Fibroblast of the aortic adventitia (primary cell): ENCODE data around the gene ETV6. TPM values are rescaled to one million over a fixed set of nuclear protein-coding genes. Genes with fewer than 3 reads are reported as not detected.

Experiments
- DNase-seq: peaks from one replicate; pipeline ENCODE4 v3.0.0-alpha.2; 2010; ENCODE audit warnings: low read depth
- H3K4me3 ChIP-seq: 2 replicates; pipeline ENCODE4 v1.5.1; 2011; ENCODE audit warnings: low read depth, mild to moderate bottlenecking, control low read depth, low read length, moderate library complexity
- total RNA-seq: library from RNA; depleted of rRNA; stranded (reverse); fragments of >200 nt; gene quantifications from 2 replicates; pipeline ENCODE4 v1.2.3, GENCODE V29; 2012; ENCODE audit warnings: low replicate concordance
- TF ChIP-seq, protein P1 (sequence below): IDR thresholded peaks from 2 replicates; pipeline ENCODE4 v1.5.1; 2011; ENCODE audit warnings: mild to moderate bottlenecking, low read length, control low read depth, inconsistent platforms; ENCODE audit not compliant: insufficient read depth

ETV6 gene
- total RNA-seq, 1 donor: 6.1 TPM

DNA sequence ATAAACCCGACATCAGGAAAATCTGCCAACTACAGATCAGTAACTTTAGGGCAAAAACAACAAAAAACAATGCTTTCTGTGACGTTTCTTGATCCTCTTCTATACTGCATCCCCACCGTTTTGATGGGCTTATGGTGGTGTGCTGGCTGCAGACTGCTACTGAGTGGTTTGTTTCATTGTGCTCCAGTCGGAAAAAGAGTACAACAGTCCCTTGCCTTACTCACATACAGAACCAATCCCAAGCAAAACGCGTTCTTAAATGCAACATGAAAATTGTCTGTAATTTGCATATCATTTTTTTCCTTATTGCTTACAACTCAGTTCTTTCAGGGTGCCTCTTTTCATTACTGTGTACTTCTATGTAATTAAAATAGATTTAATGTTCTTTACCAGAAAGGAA lies 2.3 kb downstream of the ETV6 start:
- DNase-seq: peak; percentile 23

DNA sequence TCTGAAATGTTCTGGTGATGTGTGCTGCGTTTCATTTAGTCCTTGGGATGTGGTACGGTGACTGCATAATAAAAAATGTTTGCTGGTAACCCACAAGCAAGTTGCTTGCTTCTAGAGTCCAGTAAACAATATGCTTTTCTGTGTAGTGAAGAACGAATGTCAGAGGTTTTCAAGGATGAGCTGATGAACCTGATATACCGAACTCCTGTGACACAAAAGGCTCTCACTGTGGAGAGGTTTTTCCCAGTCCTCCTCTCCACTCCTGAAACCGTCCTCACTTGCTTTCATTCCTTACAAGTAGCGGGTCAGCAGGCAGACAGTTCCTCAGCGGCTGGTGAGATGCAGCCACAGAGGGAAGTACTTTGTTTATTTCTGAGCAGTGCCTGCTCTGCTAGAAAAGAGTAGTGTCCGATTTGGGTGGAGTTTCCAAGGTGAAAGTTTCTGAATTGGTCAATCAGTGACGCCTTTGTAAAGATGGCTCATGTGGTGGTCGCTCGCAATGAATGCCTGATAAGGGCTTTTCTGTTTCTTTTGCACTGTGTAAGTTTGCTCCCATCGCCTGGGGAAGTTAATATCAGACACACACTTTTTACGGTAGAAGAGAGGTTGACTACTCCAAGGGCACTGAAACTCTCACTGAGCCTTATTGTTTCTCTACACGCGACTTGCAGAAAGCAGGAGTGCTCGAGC lies 3.0 kb downstream of the ETV6 start:
- peak; percentile 39 for DNase-seq
- peak overlapping the region; percentile 97 for H3K4me3 ChIP-seq
- TF ChIP-seq, protein P1, sequence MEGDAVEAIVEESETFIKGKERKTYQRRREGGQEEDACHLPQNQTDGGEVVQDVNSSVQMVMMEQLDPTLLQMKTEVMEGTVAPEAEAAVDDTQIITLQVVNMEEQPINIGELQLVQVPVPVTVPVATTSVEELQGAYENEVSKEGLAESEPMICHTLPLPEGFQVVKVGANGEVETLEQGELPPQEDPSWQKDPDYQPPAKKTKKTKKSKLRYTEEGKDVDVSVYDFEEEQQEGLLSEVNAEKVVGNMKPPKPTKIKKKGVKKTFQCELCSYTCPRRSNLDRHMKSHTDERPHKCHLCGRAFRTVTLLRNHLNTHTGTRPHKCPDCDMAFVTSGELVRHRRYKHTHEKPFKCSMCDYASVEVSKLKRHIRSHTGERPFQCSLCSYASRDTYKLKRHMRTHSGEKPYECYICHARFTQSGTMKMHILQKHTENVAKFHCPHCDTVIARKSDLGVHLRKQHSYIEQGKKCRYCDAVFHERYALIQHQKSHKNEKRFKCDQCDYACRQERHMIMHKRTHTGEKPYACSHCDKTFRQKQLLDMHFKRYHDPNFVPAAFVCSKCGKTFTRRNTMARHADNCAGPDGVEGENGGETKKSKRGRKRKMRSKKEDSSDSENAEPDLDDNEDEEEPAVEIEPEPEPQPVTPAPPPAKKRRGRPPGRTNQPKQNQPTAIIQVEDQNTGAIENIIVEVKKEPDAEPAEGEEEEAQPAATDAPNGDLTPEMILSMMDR: no peak

More for the DNA sequence above, 2.3 kb downstream of the ETV6 start:
- TF ChIP-seq, protein P1: no peak
- H3K4me3 ChIP-seq: peak overlapping the region; percentile 97

DNA sequence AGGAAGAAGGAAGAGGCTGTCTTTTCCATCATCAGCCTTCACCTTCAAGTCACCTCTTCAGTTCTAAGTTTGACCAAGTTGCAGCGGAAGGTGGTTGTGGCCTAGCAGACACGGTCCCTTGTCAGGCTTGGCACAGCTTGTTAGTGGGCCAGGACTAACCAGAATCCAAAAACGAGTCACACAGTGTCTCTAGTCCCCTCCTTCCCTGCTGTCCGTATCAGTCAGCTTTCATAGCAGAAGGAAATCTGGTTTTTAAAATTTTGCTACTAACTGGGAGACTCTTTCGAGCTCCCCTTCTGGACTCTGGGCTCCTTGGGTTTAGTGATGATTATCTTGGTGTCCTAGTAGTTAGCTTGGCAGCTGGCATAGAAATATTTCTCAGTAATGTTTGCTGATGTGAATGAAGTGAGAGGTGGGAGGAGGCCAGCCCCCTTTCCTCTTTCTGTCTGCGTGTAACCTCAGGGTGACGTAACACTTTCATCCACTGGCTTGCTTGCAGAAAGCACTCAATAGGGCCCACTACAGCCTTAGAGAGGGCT lies 3.8 kb downstream of the ETV6 start:
- DNase-seq: no peak
- TF ChIP-seq, protein P1: no peak
- H3K4me3 ChIP-seq: peak overlapping the region; percentile 22

DNA sequence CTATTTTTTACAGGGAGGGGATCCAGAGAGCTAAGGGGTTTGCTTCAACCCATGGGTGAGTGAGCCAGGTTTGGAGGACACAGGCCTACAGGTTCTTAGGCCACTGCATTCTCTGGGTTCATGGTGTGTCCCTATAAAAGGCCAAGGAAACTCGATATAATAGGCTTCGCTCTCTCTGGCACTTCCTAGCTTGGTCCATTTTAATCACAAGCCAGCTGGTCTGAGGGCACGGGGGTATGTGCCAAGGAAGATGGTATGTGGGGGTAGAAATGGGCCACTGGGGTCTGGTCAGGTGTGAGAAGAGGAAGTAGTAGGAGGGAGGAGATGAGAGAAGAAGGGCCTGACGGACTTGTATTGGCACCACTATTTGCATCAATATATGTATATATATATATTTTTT lies 4.9 kb downstream of the ETV6 start:
- TF ChIP-seq, protein P1: no peak
- no peak for DNase-seq
- no peak overlapping the region for H3K4me3 ChIP-seq

DNA sequence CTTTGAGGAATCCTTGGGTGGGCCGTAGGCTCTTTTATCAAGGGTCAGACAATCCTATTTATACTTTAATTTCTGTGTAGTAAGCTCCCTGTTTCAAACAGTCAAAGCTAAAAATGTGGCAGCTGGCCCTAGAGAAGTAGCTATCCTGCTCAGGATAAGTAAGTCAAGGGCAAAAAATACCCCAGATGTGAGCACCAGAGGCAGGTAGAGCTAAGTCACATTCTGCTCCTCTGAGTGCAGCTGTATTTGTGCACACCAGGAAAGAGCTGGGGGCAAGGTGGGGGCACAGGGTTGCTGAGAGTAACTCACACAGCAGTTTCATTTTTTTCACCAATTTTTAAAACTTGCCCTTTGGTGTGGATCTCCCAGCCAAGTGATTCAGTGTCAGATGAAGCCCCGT lies 5.3 kb downstream of the ETV6 start:
- TF ChIP-seq, protein P1: no peak
- H3K4me3 ChIP-seq: no peak overlapping the region
- no peak for DNase-seq

DNA sequence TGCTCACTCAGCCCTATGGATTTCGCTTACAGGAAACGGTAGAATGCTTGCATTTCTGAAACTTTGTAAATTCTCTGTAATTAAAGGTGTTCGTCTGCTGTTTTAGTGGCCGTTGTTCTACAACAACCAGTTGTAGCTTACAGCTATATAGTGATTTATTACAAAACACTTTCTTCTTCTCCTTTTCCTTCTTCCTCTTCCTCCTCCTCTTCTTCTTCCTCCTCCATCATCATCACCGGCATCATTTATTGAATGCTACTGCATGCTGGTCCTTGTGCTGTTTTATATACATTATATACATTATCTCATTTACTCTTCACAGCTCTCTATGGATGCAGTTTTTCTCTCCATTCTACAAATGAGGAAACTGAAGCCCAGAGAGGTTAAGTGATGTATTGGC lies 6.4 kb downstream of the ETV6 start:
- no peak overlapping the region for H3K4me3 ChIP-seq
- TF ChIP-seq, protein P1: no peak
- DNase-seq: no peak
